ENCODE results near the gene HOXD8.

Gene HOXD8

DNA sequence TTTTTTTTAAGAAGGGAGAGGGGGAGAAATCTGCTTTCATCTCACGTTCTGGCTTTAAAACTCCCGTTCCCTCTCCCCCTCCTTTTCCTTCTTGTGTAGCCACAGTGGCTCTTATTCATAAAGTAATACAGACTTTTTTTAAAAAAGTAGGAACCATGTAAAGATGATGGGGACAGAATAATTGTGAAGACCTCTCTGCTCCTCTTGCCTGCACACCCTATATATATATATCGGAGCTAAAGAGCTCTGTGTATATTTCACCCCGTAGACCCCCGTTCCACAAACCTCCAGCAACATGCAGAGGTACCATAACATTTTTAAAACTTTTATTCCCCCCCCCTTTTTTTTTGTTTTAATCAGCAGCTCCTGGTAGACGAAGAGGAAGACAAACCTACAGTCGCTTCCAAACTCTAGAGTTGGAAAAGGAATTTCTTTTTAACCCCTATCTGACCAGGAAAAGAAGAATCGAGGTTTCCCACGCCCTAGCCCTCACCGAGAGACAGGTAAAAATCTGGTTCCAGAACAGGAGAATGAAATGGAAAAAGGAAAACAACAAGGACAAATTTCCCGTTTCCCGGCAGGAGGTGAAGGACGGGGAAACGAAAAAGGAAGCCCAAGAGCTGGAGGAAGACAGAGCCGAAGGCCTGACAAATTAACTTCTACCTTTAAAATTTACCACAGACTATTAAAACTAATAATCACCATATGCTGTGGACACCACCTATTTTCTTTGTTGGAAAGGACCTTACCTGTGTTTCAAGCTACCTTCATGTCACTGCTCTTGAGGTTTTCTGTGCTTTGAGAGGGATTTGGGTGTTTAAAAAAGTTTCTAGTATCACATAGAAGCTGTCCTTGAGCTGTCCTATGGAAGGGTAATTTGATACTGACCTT is 1.7 kb downstream of the HOXD8 start:
- no peak for DNase-seq

- no peak for DNase-seq
These were observed 2.3 kb downstream of the HOXD8 start for GRCh38 chr2:176131848-176132158.

- no peak for DNase-seq
These were observed 3.0 kb downstream of the HOXD8 start for GRCh38 chr2:176132205-176133171.

DNA sequence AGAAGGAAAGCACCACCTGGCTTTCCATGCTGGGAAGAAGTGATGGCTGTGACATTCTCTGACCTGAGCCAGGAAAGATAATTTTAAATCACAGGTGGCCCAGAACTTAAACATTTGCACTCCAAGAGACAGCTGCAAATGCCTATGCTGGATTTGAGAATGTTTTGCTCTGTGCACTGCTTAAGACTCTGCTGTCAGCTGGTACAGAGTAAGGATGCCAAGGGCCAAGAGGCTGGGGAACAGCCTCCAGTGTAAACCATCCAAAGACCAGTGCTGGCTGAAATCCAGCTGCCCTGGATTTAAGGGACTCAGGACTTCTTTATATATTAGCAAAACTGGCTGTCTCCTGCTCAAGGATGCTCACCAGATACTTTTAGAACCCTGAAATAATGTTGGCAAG is 3.9 kb downstream of the HOXD8 start:
- no peak for DNase-seq

GRCh38 chr2:176134035-176134434 is 4.5 kb downstream of the HOXD8 start:
- no peak for DNase-seq

- DNase-seq = no peak
These were observed 5.5 kb downstream of the HOXD8 start for GRCh38 chr2:176135035-176135440.

DNA sequence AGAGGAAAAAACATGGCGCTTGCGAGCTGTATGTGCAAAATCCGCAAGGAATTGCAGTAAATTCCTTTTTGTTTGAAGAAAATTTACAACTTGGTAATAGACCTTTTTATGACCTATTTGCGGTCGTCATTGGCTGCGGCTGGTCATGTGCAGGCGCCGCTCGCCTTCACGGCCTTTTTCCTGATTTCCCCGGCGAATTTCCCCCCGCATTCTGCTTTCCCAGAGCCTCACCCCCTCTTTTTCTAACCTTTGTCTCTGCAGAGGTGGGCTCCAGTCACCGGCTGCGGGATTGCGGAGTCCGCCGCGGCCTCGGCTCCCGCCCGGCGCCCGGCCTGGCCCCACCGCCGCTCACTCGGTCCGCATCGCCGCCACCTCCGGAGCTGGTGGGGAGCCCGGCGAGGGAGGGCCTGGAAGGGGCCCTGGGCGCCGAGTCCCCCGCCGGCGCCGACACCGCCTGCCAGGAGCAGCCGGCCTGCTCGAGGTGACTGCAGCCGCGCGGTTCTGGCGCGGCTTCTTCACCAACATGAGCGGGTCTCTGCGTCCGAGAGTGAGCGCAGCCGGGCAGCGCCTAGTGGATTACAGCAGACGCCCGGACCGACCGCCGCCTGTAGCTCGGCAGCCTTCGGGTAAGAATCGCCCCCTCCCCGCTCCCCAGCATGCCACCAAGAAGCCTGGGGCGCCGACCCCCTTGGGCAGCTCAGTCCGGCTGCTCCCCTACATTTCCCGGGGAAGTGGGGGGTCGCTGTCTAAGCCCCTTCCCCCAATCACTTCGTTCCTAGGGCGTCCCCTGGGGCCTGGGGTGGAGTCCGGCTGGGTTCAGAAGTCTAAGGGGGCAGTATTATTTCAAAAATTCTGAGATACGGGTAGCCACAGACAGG is 7.1 kb downstream of the HOXD8 start:
- no peak for DNase-seq

DNA sequence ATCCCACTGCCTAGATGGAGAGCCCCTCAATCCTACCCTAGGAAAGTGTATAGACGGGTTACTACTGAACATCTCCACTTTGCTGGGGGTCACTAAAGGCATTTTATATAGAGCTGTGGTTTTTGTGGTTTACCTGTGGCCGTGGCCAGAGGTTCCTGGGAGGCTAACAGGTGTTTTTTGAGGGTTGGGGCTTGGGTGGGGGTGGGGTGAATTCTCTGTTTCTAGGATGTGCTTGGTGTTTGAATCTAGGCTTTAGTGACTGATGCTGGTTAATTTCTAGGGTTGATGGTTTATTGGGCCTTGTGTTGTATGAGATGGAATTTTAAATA is 7.7 kb downstream of the HOXD8 start:
- no peak for DNase-seq

DNA sequence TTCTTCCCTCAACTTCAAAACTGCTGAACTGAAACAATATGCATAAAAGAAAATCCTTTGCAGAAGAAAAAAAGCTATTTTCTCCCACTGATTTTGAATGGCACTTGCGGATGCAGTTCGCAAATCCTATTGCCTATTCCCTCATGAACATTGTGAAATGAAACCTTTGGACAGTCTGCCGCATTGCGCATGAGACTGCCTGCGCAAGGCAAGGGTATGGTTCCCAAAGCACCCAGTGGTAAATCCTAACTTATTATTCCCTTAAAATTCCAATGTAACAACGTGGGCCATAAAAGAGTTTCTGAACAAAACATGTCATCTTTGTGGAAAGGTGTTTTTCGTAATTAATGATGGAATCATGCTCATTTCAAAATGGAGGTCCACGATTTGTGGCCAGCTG is 8.4 kb downstream of the HOXD8 start:
- no peak for DNase-seq

GRCh38 chr2:176138526-176138922 is 9.0 kb downstream of the HOXD8 start:
- no peak for DNase-seq

- DNase-seq = no peak
These were observed 9.6 kb downstream of the HOXD8 start for GRCh38 chr2:176138923-176139660.

GRCh38 chr2:176139661-176140512 is 10.4 kb downstream of the HOXD8 start:
- no peak for DNase-seq

- DNase-seq = peak; percentile 81
These were observed 11.2 kb downstream of the HOXD8 start for GRCh38 chr2:176140513-176141317.

- DNase-seq = no peak
These were observed 12.8 kb downstream of the HOXD8 start for GRCh38 chr2:176142281-176142680.

- DNase-seq = no peak
These were observed 15.8 kb downstream of the HOXD8 start for GRCh38 chr2:176145085-176145969.

DNA sequence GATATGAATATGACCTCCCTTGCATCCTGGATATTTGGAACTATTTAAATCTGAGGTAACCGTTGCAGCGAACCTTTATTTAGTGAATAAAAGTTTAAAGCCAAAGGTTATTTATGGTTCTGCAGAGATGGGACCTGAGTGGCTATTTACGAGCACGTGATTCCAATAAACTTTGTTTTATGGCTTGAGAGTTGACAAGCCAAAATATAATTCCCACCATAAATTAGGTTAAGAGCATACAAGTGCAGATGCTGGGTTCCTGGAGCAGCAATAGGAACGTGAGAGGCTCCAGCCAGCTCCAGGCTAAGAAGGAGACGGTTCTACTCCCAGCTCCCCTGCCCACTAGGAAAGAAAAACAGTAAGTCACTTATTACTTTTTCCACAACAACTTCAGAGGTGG is 16.6 kb downstream of the HOXD8 start:
- no peak for DNase-seq

DNA sequence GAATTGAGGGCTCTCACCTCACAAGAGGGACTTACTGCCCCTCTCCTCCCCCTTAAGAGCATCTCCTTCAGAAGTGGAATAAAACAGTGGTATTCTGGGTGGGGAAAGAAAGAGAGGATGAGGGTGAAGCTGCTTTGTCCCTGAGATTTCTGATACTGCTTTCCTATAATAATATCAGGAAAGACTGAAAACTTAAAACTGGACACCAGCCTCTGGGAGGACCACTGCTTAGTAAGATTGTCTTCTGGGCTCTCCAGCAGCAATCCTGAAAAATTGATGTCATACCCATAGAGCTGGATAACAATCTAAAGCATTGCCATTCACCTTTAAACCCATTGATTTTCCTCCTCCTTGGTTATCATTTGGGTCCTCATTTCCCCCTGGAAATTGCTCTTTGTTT is 17.1 kb downstream of the HOXD8 start:
- DNase-seq = no peak

DNA sequence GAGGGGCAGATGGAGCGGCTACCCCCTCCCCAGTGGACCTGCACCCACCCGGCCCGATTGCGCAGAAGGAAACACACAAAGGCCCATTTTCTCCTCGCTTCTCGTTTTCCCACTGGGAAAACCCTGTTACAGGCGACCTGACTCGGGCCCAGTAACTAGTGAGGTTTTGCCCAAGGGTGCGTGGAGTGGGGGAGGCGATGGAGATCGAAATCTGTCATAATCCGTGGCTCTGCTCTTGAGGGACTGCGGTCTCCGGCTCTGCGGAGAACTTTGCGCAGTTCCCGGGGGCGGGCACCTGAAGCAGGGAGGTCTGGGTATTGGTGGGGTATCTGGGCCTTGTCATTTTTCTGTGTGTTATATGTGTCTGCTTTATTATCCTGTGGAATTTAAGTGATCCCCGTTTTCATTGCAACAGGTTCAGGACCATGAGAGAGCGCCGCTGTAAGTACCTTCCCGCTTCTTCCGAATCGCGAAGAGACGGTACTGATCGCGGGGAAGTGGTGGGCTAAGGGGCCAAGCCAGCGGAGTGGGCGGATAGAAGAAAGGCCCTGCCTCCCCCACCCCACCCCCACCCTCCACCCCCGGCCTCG is 17.8 kb downstream of the HOXD8 start:
- peak; percentile 50 for DNase-seq

Measured in activated effector memory CD4-positive, alpha-beta T cell treated with anti-CD3 and anti-CD28 coated beads, Interleukin-2, amount 50 U/mL, for 16 hours (primary cell).